ENCODE data around the gene RRAS2.

GRCh38 chr11:14320020-14320419 lies 39.0 kb downstream of the RRAS2 start:
- TF ChIP-seq CTCF (IDR thresholded peaks at IDR 0.05) (no peak), POLR2AphosphoS5 (IDR thresholded peaks at IDR 0.05) (no peak)
